HCT116 (cell line): ENCODE data around the gene THEMIS. TPM values are rescaled to one million over a fixed set of nuclear protein-coding genes. Genes with fewer than 3 reads are reported as not detected.
"Not testable (repeated sequence)": the region's sequence is repeated elsewhere in the genome, so short reads cannot be mapped to it uniquely, and the experiment has no call there.

Experiments
- ATAC-seq: fragments of 200-7000 bp; cut with Tn5 transposase; 2 replicates; pipeline ENCODE4 v1.9.1; 2020; ENCODE audit warnings: mild to moderate bottlenecking, moderate library complexity
- BruUV-seq: library from RNA; stranded (reverse); fragments of 400-500 nt; replicated peaks from 2 replicates; lab custom pipeline; 2021; lab: Mats Ljungman, UMichigan
- CTCF ChIA-PET: fragments of 300-600 bp; sonication (Branson Sonifier 250); formaldehyde crosslinking; loops from one replicate; lab custom pipeline; 2021; ENCODE audit warnings: antibody characterized with exemption; lab: Charles Lee
- POLR2A ChIA-PET: fragments of 300-600, 350-600 bp; sonication (Branson Sonifier 250); formaldehyde crosslinking; loops from one replicate; lab custom pipeline; 2021; ENCODE audit warnings: antibody characterized with exemption; lab: Charles Lee
- RAD21 ChIA-PET, 2 experiments: fragments of 300-600 bp; sonication (Branson Sonifier 250); formaldehyde crosslinking; loops; one replicate each; lab custom pipeline; 2023; ENCODE audit warnings: low total read pairs in 2 of 2; ENCODE audit not compliant: uncharacterized antibody in 2 of 2, unreplicated experiment in 2 of 2, low non-redundant PET in 1 of 2; lab: Charles Lee
- DNase-seq: peaks from one replicate; pipeline ENCODE4 v3.0.0-alpha.2; 2010; ENCODE audit warnings: low read depth, low spot score
- H2AFZ ChIP-seq: fragments of 200-600 bp; shearing (Covaris generic), sonication (generic); 2 replicates; pipeline ENCODE4 v1.6.1; 2017; ENCODE audit warnings: low read depth, mixed run types, mixed read lengths, antibody characterized with exemption, low read length; ENCODE audit not compliant: poor library complexity, severe bottlenecking
- H3K27ac ChIP-seq: 2 replicates; pipeline ENCODE4 v1.5.1; 2012; ENCODE audit warnings: low read depth, low read length
- H3K27me3 ChIP-seq: fragments of 200-600 bp; sonication (generic); 2 replicates; pipeline ENCODE4 v1.6.1; 2016; ENCODE audit warnings: mixed run types, low read length, mixed read lengths; ENCODE audit not compliant: insufficient read depth
- H3K36me3 ChIP-seq, 2 experiments: fragments of 200-500 bp in 1 of 2; fragments of 200-600 bp in 1 of 2; sonication (Bioruptor generic) in 1 of 2; sonication (generic) in 1 of 2; 2 replicates each; pipeline versions ENCODE4 v1.5.1 to v1.6.1; 2014 to 2016; ENCODE audit warnings: low read length in 2 of 2, inconsistent platforms in 1 of 2, mixed read lengths in 1 of 2, mixed run types in 1 of 2; ENCODE audit not compliant: insufficient read depth in 2 of 2, control insufficient read depth in 1 of 2
- H3K4me1 ChIP-seq, 2 experiments: fragments of 200-600 bp in 1 of 2; sonication (generic) in 1 of 2; 2 replicates each; pipeline versions ENCODE4 v1.5.1 to v1.6.1; 2012 to 2017; ENCODE audit warnings: low read length in 2 of 2, inconsistent platforms in 1 of 2, mild to moderate bottlenecking in 1 of 2, mixed read lengths in 1 of 2, mixed run types in 1 of 2, moderate library complexity in 1 of 2; ENCODE audit not compliant: insufficient read depth in 2 of 2, control insufficient read depth in 1 of 2
- H3K4me2 ChIP-seq: fragments of 200-600 bp; sonication (generic); 2 replicates; pipeline ENCODE4 v1.6.1; 2017; ENCODE audit warnings: mixed run types, low read length, mixed read lengths
- H3K4me3 ChIP-seq, 2 experiments: fragments of 200-600 bp in 1 of 2; sonication (generic) in 1 of 2; replicated peaks in 1 of 2; 2 replicates each; pipeline ENCODE4 v1.5.1; 2011 to 2016; ENCODE audit warnings: low read length in 2 of 2, control low read depth in 1 of 2, low read depth in 1 of 2, mild to moderate bottlenecking in 1 of 2, mixed read lengths in 1 of 2, mixed run types in 1 of 2
- H3K79me2 ChIP-seq: fragments of 200-600 bp; sonication (generic); 2 replicates; pipeline ENCODE4 v1.6.1; 2017; ENCODE audit warnings: mild to moderate bottlenecking, mixed run types, low read length, moderate library complexity, mixed read lengths; ENCODE audit not compliant: insufficient read depth
- H3K9ac ChIP-seq: fragments of 200-600 bp; sonication (generic); 2 replicates; pipeline ENCODE4 v1.6.1; 2016; ENCODE audit warnings: low read length, mixed read lengths
- H3K9me2 ChIP-seq: fragments of 200-600 bp; sonication (generic), shearing (Covaris generic); 2 replicates; pipeline ENCODE4 v1.6.1; 2017; ENCODE audit warnings: mixed run types, mild to moderate bottlenecking, moderate library complexity; ENCODE audit not compliant: insufficient read depth
- H3K9me3 ChIP-seq, 2 experiments: fragments of 200-500 bp in 1 of 2; fragments of 200-600 bp in 1 of 2; sonication (Bioruptor generic) in 1 of 2; sonication (generic) in 1 of 2; 2 replicates each; pipeline ENCODE4 v1.6.1; 2014 to 2017; ENCODE audit warnings: low read length in 2 of 2, mixed read lengths in 2 of 2, inconsistent platforms in 1 of 2, low read depth in 1 of 2, mild to moderate bottlenecking in 1 of 2, mixed run types in 1 of 2, moderate library complexity in 1 of 2; ENCODE audit not compliant: control insufficient read depth in 1 of 2, insufficient read depth in 1 of 2
- H4K20me1 ChIP-seq: fragments of 200-600 bp; sonication (generic), shearing (Covaris generic); 2 replicates; pipeline ENCODE4 v1.6.1; 2017; ENCODE audit warnings: mixed run types, mild to moderate bottlenecking, moderate library complexity; ENCODE audit not compliant: insufficient read depth
- CEBPB ChIP-seq: IDR thresholded peaks from 2 replicates; pipeline ENCODE4 v1.6.1; 2012; ENCODE audit warnings: low read depth
- CTCF ChIP-seq, 3 experiments: fragments of 200-600 bp in 1 of 3; sonication (generic) in 1 of 3; IDR thresholded peaks in 2 of 3; conservative IDR thresholded peaks in 1 of 3; 2 replicates each; pipeline ENCODE4 v1.5.1; 2012 to 2017; ENCODE audit warnings: low read depth in 2 of 3, low read length in 2 of 3, antibody characterized with exemption in 1 of 3, borderline replicate concordance in 1 of 3, control low read depth in 1 of 3, mild to moderate bottlenecking in 1 of 3, mixed read lengths in 1 of 3, mixed run types in 1 of 3, moderate library complexity in 1 of 3; ENCODE audit not compliant: insufficient read depth in 1 of 3
- EGR1 ChIP-seq: IDR thresholded peaks from 2 replicates; pipeline ENCODE4 v1.6.1; 2012; ENCODE audit warnings: low read depth
- ELF1 ChIP-seq: IDR thresholded peaks from 2 replicates; pipeline ENCODE4 v1.6.1; 2012; ENCODE audit warnings: low read depth, borderline replicate concordance
- POLR2AphosphoS5 ChIP-seq: IDR thresholded peaks from 2 replicates; pipeline ENCODE4 v1.6.1; 2011; ENCODE audit warnings: mild to moderate bottlenecking, low read depth, low read length, moderate library complexity
- RAD21 ChIP-seq: IDR thresholded peaks from 2 replicates; pipeline ENCODE4 v1.6.1; 2012; ENCODE audit warnings: low read depth, mild to moderate bottlenecking
- REST ChIP-seq: IDR thresholded peaks from 2 replicates; pipeline ENCODE4 v1.6.1; 2012; ENCODE audit warnings: low read depth
- SIN3A ChIP-seq: IDR thresholded peaks from 2 replicates; pipeline ENCODE4 v1.6.1; 2012; ENCODE audit warnings: low read depth
- SP1 ChIP-seq: IDR thresholded peaks from 2 replicates; pipeline ENCODE4 v1.6.1; 2012; ENCODE audit warnings: low read depth
- SRF ChIP-seq: IDR thresholded peaks from 2 replicates; pipeline ENCODE4 v1.6.1; 2012; ENCODE audit warnings: low read depth
- ZNF274 ChIP-seq: fragments of 200-500 bp; sonication (Bioruptor generic); IDR thresholded peaks from 2 replicates; pipeline ENCODE4 v1.6.1; 2014; ENCODE audit warnings: mild to moderate bottlenecking, low read depth, low read length, inconsistent platforms
- intact Hi-C: fragments of 100-400 bp; cut with micrococcal nuclease; formaldehyde crosslinking; loops from 2 replicates; pipeline ENCODE4 v1.10.0; 2022
- total RNA-seq: library from RNA; stranded (reverse); gene quantifications from one replicate; pipeline ENCODE4 v1.2.1, GENCODE V29; 2021; ENCODE audit not compliant: unreplicated experiment

Gene THEMIS
- total RNA-seq, 1 experiment from 2014 or later: 0.20 TPM

GRCh38 chr6:127690092-127690491 lies 210.8 kb downstream of the THEMIS start:
- H3K27me3 ChIP-seq: no peaks in the 10 kb centered on the region
- ChIA-PET RAD21 (interaction anchor here (0.9 to 1.3 kb wide), 2 partner anchors 84 kb away, joined by 4 read pairs; no protein-coding TSS in a partner anchor), CTCF (interaction anchor here (0.9 to 2.1 kb wide), 11 partner anchors 75 to 503 kb away, joined by 3 to 22 read pairs (median 5); no protein-coding TSS in a partner anchor), POLR2A (no interaction called here)
- TF ChIP-seq POLR2AphosphoS5 (no peak), SIN3A (no peak), SRF (no peak), EGR1 (no peak), CTCF (IDR thresholded peaks at IDR 0.05 in 2 of 3, conservative IDR thresholded peaks at IDR 0.05 in 1 of 3; ENCODE audit: borderline replicate concordance in 1 of 3, insufficient read depth in 1 of 3, low read depth in 2 of 3, low read length in 2 of 3) (peak; percentile 64 to 75 (median 71)), ELF1 (no peak), ZNF274 (no peak), CEBPB (no peak), SP1 (no peak), REST (no peak), RAD21 (peak; percentile 81)
- intact Hi-C loops: loop anchor here (1.0 to 5.0 kb wide), 3 partner anchors 84 to 223 kb away; no protein-coding TSS in a partner anchor
- H3K9me3 ChIP-seq: no peaks in the 10 kb centered on the region
- no peaks in the 10 kb centered on the region for H4K20me1 ChIP-seq
- no peak overlapping the region for H3K27ac ChIP-seq
- H3K4me1 ChIP-seq: no peaks in the 10 kb centered on the region
- no peaks in the 10 kb centered on the region for H3K36me3 ChIP-seq
- BruUV-seq: no TSS peak
- no peak overlapping the region for H3K4me2 ChIP-seq
- H3K9ac ChIP-seq: no peak overlapping the region
- H3K9me2 ChIP-seq: no peaks in the 10 kb centered on the region
- DNase-seq (peak; percentile 27), ATAC-seq (no peak)
- no peak overlapping the region for H3K4me3 ChIP-seq
- H2AFZ ChIP-seq: no peak overlapping the region
- H3K79me2 ChIP-seq: no peaks in the 10 kb centered on the region

GRCh38 chr6:127687490-127687889 lies 213.4 kb downstream of the THEMIS start:
- H2AFZ ChIP-seq, BruUV-seq, H3K27me3 ChIP-seq, H3K27ac ChIP-seq, H4K20me1 ChIP-seq, H3K4me1 ChIP-seq, POLR2A ChIA-PET, CTCF ChIA-PET, DNase-seq, H3K79me2 ChIP-seq, H3K9me3 ChIP-seq, RAD21 ChIA-PET, intact Hi-C loops, H3K9ac ChIP-seq, H3K4me3 ChIP-seq, H3K9me2 ChIP-seq, ATAC-seq, H3K4me2 ChIP-seq, H3K36me3 ChIP-seq: not testable (repeated sequence)
